Activated T-helper 1 cell treated with anti-CD3 and anti-CD28 coated beads, Interleukin-12 subunit alpha, Interleukin-12 subunit beta, Interleukin-2, Interleukin-4 antibody, amounts not matched to agents 30 ng/mL and 10 ng/mL and 1 ng/mL, durations not matched to agents 14 hours and 24 hours and 36 hours (primary cell): ENCODE results near the gene CREB5. TPM values are rescaled to one million over a fixed set of nuclear protein-coding genes. Genes with fewer than 3 reads are reported as not detected.
A peak's percentile ranks its signal among the peaks of the same experiment; 100 is the strongest.

Experiments
- DNase-seq: peaks from one replicate; pipeline ENCODE4 v3.0.0; 2021; ENCODE audit warnings: low spot score
- H3K27ac Mint-ChIP-seq: one replicate; pipeline ENCODE4 v1.8.0; 2021; ENCODE audit warnings: mild to moderate bottlenecking, mixed read lengths
- H3K27me3 Mint-ChIP-seq: one replicate; pipeline ENCODE4 v1.8.0; 2022; ENCODE audit warnings: mild to moderate bottlenecking, moderate library complexity, mixed read lengths; ENCODE audit not compliant: insufficient read depth
- H3K36me3 Mint-ChIP-seq: one replicate; pipeline ENCODE4 v1.8.0; 2021; ENCODE audit warnings: low read depth, mixed read lengths
- H3K4me1 Mint-ChIP-seq: one replicate; pipeline ENCODE4 v1.8.0; 2021; ENCODE audit warnings: low read depth, mixed read lengths
- H3K4me3 Mint-ChIP-seq: one replicate; pipeline ENCODE4 v1.8.0; 2021; ENCODE audit warnings: mild to moderate bottlenecking, moderate library complexity, mixed read lengths
- H3K9me3 Mint-ChIP-seq: one replicate; pipeline ENCODE4 v1.8.0; 2021; ENCODE audit warnings: mixed read lengths
- intact Hi-C: fragments of 100-400 bp; cut with micrococcal nuclease; formaldehyde crosslinking; loops from one replicate; pipeline ENCODE4 v1.15.1; 2024
- total RNA-seq: library from RNA; stranded (reverse); gene quantifications from 2 replicates; pipeline ENCODE4 v1.2.3, GENCODE V29; 2022

Gene CREB5
- total RNA-seq, 1 donor from 2014 or later = not detected

- Mint-ChIP-seq H3K27me3 (peaks cover 19% of the 10 kb centered on the region), H3K4me1 (no peaks in the 10 kb centered on the region), H3K4me3 (no peak overlapping the region), H3K27ac (no peak overlapping the region), H3K9me3 (no peaks in the 10 kb centered on the region), H3K36me3 (no peaks in the 10 kb centered on the region)
- intact Hi-C loops = no loop called here
- no peak for DNase-seq
These were observed 434.9 kb downstream of the CREB5 start for GRCh38 chr7:28847176-28847575.

GRCh38 chr7:28847681-28848080 lies 435.4 kb downstream of the CREB5 start:
- DNase-seq = no peak
- Mint-ChIP-seq H3K9me3 (no peaks in the 10 kb centered on the region), H3K4me1 (no peaks in the 10 kb centered on the region), H3K27me3 (peaks cover 21% of the 10 kb centered on the region), H3K27ac (no peak overlapping the region), H3K4me3 (no peak overlapping the region), H3K36me3 (no peaks in the 10 kb centered on the region)
- intact Hi-C loops = no loop called here

GRCh38 chr7:28848906-28849305 lies 436.6 kb downstream of the CREB5 start:
- no peak for DNase-seq
- intact Hi-C loops = no loop called here
- Mint-ChIP-seq H3K4me3 (no peak overlapping the region), H3K27ac (no peak overlapping the region), H3K36me3 (no peaks in the 10 kb centered on the region), H3K9me3 (no peaks in the 10 kb centered on the region), H3K4me1 (peaks cover 7% of the 10 kb centered on the region), H3K27me3 (peaks cover 27% of the 10 kb centered on the region)

- Mint-ChIP-seq H3K4me1 (peaks cover 7% of the 10 kb centered on the region), H3K27me3 (peaks cover 29% of the 10 kb centered on the region), H3K9me3 (no peaks in the 10 kb centered on the region), H3K4me3 (no peak overlapping the region), H3K27ac (no peak overlapping the region), H3K36me3 (no peaks in the 10 kb centered on the region)
- intact Hi-C loops = loop anchor here (5.0 kb wide), 1 partner anchor 1653 kb away; no protein-coding TSS in a partner anchor
- no peak for DNase-seq
These were observed 438.4 kb downstream of the CREB5 start for GRCh38 chr7:28850699-28851098.

- no peak for DNase-seq
- Mint-ChIP-seq H3K27ac (no peak overlapping the region), H3K4me1 (peaks cover 7% of the 10 kb centered on the region), H3K9me3 (no peaks in the 10 kb centered on the region), H3K27me3 (peaks cover 36% of the 10 kb centered on the region), H3K36me3 (no peaks in the 10 kb centered on the region), H3K4me3 (no peak overlapping the region)
- intact Hi-C loops = loop anchor here (5.0 kb wide), 1 partner anchor 1656 kb away; no protein-coding TSS in a partner anchor
These were observed 440.8 kb downstream of the CREB5 start for GRCh38 chr7:28853150-28853549.

GRCh38 chr7:28853834-28854749 lies 441.8 kb downstream of the CREB5 start:
- peak; percentile 49 for DNase-seq
- peaks cover 7% of the 10 kb centered on the region for H3K4me1 Mint-ChIP-seq
- intact Hi-C loops = loop anchor here (2.0 to 5.0 kb wide), 2 partner anchors 557 to 1657 kb away; no protein-coding TSS in a partner anchor
- H3K9me3 Mint-ChIP-seq = no peaks in the 10 kb centered on the region
- H3K4me3 Mint-ChIP-seq = peak overlapping the region; percentile 66
- no peaks in the 10 kb centered on the region for H3K36me3 Mint-ChIP-seq
- no peak overlapping the region for H3K27ac Mint-ChIP-seq
- peaks cover 40% of the 10 kb centered on the region for H3K27me3 Mint-ChIP-seq

GRCh38 chr7:28854750-28855074 lies 442.4 kb downstream of the CREB5 start:
- no peaks in the 10 kb centered on the region for H3K36me3 Mint-ChIP-seq
- intact Hi-C loops = loop anchor here (2.0 to 5.0 kb wide), 2 partner anchors 558 to 1657 kb away; no protein-coding TSS in a partner anchor
- H3K9me3 Mint-ChIP-seq = no peaks in the 10 kb centered on the region
- H3K4me3 Mint-ChIP-seq = peak overlapping the region; percentile 17
- DNase-seq = no peak
- H3K27me3 Mint-ChIP-seq = peaks cover 40% of the 10 kb centered on the region
- H3K4me1 Mint-ChIP-seq = peaks cover 7% of the 10 kb centered on the region
- H3K27ac Mint-ChIP-seq = no peak overlapping the region

GRCh38 chr7:28855538-28856217 lies 443.4 kb downstream of the CREB5 start:
- Mint-ChIP-seq H3K9me3 (no peaks in the 10 kb centered on the region), H3K36me3 (no peaks in the 10 kb centered on the region), H3K27ac (no peak overlapping the region), H3K4me3 (no peak overlapping the region), H3K27me3 (peaks cover 40% of the 10 kb centered on the region), H3K4me1 (peaks cover 7% of the 10 kb centered on the region)
- intact Hi-C loops = loop anchor here (2.0 kb wide), 1 partner anchor 559 kb away; no protein-coding TSS in a partner anchor
- DNase-seq = no peak

GRCh38 chr7:28856656-28857055 lies 444.3 kb downstream of the CREB5 start:
- no peak for DNase-seq

GRCh38 chr7:28858206-28858605 lies 445.9 kb downstream of the CREB5 start:
- intact Hi-C loops = no loop called here
- H3K27me3 Mint-ChIP-seq = peaks cover 23% of the 10 kb centered on the region
- H3K27ac Mint-ChIP-seq = no peak overlapping the region

More at GRCh38 chr7:28856656-28857055, 444.3 kb downstream of the CREB5 start:
- H3K36me3 Mint-ChIP-seq = no peaks in the 10 kb centered on the region
- peaks cover 7% of the 10 kb centered on the region for H3K4me1 Mint-ChIP-seq
- intact Hi-C loops = no loop called here
- no peak overlapping the region for H3K4me3 Mint-ChIP-seq
- H3K27ac Mint-ChIP-seq = no peak overlapping the region
- H3K27me3 Mint-ChIP-seq = peaks cover 30% of the 10 kb centered on the region
- H3K9me3 Mint-ChIP-seq = no peaks in the 10 kb centered on the region

GRCh38 chr7:28858895-28859294 lies 446.6 kb downstream of the CREB5 start:
- Mint-ChIP-seq H3K9me3 (no peaks in the 10 kb centered on the region), H3K36me3 (no peaks in the 10 kb centered on the region), H3K4me3 (no peak overlapping the region), H3K27ac (no peak overlapping the region), H3K27me3 (peaks cover 17% of the 10 kb centered on the region), H3K4me1 (no peaks in the 10 kb centered on the region)
- DNase-seq = no peak
- intact Hi-C loops = no loop called here

More at GRCh38 chr7:28858206-28858605, 445.9 kb downstream of the CREB5 start:
- Mint-ChIP-seq H3K4me3 (no peak overlapping the region), H3K4me1 (peaks cover 5% of the 10 kb centered on the region), H3K36me3 (no peaks in the 10 kb centered on the region), H3K9me3 (no peaks in the 10 kb centered on the region)
- DNase-seq = no peak

- intact Hi-C loops = no loop called here
- no peaks in the 10 kb centered on the region for H3K9me3 Mint-ChIP-seq
- DNase-seq = no peak
These were observed 449.5 kb downstream of the CREB5 start for GRCh38 chr7:28861825-28862224.

More at GRCh38 chr7:28861825-28862224, 449.5 kb downstream of the CREB5 start:
- no peaks in the 10 kb centered on the region for H3K36me3 Mint-ChIP-seq
- H3K27ac Mint-ChIP-seq = no peak overlapping the region
- no peaks in the 10 kb centered on the region for H3K4me1 Mint-ChIP-seq
- H3K4me3 Mint-ChIP-seq = no peak overlapping the region
- H3K27me3 Mint-ChIP-seq = peaks cover 10% of the 10 kb centered on the region
